NCI-H748 treated with DMSO at 0.1 percent for 48 hours (cell line): ENCODE results near the gene JPH3.

Experiments
- DNase-seq: peaks from one replicate; lab custom pipeline; 2025; lab: John Stamatoyannopoulos, UW

The JPH3 gene

GRCh38 chr16:87602001-87602775 lies at the start of gene JPH3:
Gene JPH3, plus strand, starts transcription at chr16:87602508. Its CDS starts 639 bp downstream, at chr16:87603147.
- DNase-seq = no peak

DNA sequence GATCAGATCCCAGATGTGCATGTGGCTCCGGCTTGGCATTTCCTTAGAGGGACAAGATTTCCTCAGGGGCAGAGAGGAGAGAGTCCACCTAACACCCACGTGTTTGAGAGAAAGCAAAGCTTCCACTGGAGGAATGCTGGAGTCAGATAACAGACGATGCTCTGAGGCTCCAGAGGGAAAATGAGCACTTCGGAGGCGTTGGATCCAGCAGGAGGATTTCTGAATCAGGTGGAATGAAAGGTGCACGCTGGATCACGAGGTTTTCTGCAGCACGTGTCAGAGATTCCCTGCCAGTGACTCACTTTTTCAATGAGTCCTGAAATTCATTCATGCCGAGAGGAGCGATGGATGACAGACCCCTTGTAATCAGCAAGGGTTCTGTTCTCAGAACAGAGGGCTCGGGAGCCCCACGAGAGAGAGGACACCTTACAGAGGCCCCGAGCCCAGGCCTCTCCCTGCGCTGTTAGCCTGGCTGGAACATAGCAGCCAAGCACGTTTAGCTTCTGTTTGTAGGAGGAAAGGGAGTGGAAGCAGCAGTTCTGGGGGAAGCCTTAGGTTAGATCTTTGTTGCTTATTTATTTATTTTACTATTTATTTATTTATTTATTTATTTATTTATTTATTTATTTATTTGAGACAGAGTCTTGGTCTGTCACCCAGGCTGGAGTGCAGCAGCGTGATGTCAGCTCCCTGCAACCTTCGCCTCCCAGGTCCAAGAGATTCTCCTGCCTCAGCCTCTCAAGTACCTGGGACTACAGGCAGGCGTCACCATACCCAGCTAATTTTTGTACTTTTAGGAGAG lies 49.3 kb upstream of the JPH3 start:
- DNase-seq = no peak

DNA sequence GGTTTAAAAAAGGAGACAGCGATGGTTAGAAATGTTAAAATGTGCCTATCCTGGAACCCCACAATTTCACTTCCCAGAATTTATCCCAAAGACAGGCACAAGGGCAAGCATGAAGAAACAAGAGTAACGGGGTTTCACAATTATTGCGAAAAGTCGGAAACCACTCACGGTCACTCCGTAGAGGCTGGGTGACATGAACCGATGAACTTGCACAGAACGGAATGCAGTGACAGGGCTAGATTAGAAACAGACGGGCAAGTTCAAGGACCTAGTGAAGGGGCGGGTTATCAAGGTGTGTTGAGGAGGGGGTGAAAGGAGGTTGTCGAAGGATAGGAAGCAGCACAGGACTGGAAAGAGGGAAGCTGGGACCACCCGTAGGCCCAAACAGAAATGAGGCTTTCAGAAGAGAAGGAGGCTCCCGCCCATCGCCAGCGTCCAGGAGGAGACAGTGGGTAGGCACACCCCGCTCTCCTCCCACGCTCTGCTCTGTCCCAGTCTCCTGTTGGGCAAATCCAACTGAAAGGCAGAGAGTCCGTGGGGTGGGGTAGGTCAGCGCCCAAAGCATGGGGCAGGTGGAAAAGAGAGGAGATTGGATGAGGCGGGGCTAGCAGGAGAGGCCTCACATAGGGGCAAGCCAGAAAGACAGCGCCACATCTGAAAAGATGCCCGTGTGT lies 47.4 kb upstream of the JPH3 start:
- DNase-seq = no peak

- DNase-seq = no peak
Measured at GRCh38 chr16:87555647-87556046, 46.7 kb upstream of the JPH3 start.

- no peak for DNase-seq
Measured at GRCh38 chr16:87556941-87557459, 45.3 kb upstream of the JPH3 start.

DNA sequence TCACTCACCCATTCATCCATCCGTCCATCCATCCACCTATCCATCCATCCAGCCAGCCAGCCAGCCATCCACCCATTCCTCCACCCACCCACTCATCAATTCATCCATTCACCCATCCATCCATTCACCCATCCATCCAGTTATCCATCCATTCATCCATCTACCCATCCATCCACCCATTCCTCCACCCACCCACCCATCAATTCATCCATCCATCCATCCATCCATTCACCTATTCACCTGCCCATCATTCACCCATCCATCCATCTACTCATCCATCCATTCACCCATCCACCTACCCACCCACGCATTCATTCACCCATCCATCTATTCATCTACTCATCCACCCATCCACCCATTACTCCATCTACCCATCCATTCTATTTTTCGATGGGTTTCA lies 43.6 kb upstream of the JPH3 start:
- DNase-seq = no peak

- no peak for DNase-seq
Measured at GRCh38 chr16:87559945-87560344, 42.4 kb upstream of the JPH3 start.

- no peak for DNase-seq
Measured at GRCh38 chr16:87560428-87561199, 41.7 kb upstream of the JPH3 start.

DNA sequence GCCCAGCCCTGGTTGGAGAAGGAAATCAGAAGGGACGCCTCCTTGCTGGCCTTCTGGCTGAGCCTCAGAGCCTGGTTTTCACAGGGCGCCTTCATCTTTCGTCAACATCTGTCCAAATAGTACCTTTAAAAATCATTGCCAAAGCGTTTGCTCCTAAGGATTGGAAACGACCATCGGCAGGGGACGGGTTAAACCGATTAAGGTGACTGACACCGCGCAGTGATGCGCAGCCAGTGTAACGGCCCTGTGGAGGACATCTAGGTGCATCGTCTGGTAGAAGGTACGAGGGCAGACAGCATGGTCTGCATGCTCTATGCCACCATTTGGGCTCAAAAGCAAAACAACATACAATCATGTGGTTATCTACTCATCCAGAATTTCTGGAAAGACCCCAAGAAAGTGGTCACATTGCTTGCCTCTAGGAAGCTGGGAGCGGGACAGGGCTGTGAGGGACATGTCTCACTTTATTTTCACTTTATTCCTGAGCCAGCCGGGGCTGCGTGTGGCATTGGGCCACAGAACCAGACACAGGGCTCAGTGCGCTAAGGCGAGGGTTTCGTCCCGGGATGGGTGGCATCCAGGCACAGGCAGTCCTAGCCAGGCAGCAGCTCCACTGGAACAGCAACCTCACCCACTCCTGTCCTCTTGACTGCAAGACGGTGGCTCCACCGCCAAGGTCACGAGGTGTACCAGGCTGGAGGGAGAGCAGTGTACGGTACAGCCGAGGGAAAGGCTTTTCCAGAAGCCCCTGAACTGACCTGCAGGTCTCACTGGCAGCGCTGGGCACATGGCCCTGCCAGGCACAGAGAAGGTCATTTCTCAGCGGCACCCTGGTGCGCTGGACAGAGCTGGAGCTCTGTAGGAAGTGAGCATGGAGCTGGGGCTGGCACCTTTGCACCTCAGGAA lies 40.9 kb upstream of the JPH3 start:
- DNase-seq = no peak

DNA sequence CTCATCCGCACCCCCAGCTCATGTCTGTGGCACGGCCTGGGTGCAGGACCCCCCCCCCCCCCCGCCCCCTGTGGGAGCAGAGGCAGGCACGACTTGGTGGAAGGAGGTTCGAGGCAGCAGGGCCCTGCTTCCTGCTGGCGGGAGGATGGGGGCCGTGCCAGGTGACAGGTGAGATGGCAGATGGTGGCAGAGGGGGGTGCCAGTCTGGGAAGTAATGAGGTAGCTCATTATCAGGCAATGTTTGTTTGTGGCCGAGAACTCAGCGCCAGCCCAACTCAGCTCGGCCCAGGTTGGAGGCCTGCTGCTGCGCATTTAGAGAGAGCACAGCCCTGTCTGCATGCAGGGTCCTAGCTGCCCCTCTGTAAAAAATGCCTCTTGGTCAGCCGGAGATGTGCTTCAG lies 40.1 kb upstream of the JPH3 start:
- no peak for DNase-seq

DNA sequence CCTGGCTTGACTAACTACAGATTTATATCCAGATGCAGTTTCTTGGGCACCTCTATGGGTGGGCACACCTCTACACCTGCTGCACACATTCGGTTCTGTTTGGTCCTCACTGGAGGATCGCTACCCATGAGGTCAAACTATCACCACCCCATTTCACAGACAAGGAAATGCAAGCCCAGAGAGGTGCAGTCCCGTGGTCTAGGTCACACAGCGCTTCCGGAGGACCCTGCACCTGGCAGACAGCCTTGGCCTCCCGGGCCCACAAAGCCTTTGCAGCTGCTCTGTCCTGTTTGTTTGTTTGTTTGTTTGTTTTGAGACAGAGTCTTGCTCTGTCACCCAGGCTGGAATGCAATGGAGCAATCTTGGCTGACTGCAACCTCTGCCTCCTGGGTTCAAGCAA lies 39.3 kb upstream of the JPH3 start:
- DNase-seq = no peak

- DNase-seq = no peak
Measured at GRCh38 chr16:87563714-87564523, 38.4 kb upstream of the JPH3 start.

GRCh38 chr16:87564524-87564778 lies 37.9 kb upstream of the JPH3 start:
- DNase-seq = no peak

- DNase-seq = no peak
Measured at GRCh38 chr16:87569601-87570571, 32.4 kb upstream of the JPH3 start.

GRCh38 chr16:87570572-87570937 lies 31.8 kb upstream of the JPH3 start:
- DNase-seq = no peak

DNA sequence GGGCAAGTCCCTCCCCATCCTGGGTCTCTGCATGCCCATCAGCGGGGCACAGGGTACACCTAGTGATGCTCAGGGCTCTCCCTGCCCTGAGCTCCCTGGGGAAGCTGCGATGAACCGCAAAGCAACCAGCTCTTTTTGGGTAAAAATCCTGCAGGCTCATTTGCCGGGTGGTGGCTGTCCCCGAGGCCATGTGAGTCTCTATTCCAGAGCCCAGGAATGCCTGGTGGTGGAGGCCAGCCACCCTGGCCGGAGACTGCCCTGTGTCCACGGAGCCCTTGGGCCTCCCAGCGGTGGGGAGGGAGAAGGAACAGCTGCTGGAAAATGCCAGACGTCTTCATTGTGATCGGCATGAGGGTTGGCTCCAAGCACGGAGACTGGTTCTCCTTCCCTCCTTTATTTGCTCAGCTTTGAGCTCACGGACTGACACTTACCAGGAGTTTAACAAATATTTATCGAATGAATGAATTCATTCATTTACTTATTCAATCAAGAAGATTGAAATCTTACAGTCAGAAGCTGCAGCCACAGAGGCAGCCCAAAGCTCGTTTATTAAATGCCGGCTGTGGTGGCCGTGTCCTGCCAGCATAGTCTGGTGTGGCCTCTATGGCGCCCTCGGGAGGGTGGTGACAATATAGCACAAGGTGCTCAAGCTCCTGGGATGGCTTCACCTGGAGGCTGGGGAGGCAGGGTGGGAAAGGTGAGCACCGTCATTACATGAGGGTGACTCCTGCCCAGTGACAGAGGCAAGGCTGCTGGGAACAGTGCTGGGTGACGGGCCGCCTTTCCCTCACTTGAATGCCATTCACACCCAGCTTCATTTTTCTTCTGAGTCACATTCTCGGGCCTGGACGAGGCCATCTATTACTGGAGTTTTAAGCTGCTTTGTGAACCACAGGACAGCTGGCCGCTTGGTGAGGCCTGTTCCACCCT lies 31.1 kb upstream of the JPH3 start:
- peak; percentile 5 for DNase-seq

DNA sequence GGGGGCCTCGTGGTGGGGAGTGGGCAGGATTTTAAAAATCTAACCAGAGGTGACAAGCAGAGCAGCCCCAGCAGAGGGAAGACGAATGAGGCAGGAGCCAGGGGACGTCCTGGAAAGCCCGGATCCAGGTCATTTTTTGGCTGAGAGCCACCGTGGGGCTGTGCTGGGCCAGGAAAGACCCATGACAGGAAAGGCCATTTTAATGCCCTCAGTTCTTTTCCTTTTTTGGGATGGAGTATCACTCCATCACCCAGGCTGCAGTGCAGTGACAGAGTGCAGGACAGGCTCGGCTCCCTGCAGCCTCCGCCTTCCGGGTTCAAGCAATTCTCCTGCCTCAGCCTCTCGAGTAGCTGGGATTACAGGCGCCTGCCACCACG lies 30.5 kb upstream of the JPH3 start:
- no peak for DNase-seq

DNA sequence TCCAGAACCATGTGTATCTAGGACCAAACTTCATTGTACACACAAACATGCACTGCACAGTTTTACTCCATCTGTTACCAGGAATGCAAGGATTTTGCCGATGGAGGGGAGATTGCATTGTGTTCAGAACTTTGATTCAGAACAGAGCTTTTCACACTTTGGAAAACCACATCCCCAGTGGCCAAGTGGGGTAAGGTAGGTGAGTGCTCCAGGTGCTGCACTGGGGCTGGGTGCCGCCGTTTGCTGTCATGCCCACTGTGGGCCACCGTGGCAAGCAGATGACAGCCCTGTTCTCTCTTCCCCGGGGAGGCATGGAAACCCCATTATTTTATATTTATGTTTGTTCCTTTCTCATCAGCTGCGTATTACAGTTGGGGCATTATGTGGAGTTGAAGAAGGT lies 29.3 kb upstream of the JPH3 start:
- no peak for DNase-seq
